SKM-1 treated with dmso at 0.1 percent for 144 hours (cell line): Measurements from ENCODE around the gene VAV2.
A peak's percentile ranks its signal among the peaks of the same experiment; 100 is the strongest.
"Not testable (repeated sequence)": the region's sequence is repeated elsewhere in the genome, so short reads cannot be mapped to it uniquely, and the experiment has no call there.

Experiments
- DNase-seq: peaks from one replicate; lab custom pipeline; 2025; ENCODE audit not compliant: unreplicated experiment; lab: John Stamatoyannopoulos, UW

Gene VAV2

GRCh38 chr9:133998915-133999595, 6.9 kb upstream of the VAV2 start:
- DNase-seq, result no peak

GRCh38 chr9:133997584-133997983, 5.5 kb upstream of the VAV2 start:
- DNase-seq, result no peak

- DNase-seq, result no peak
These were observed 4.7 kb upstream of the VAV2 start for GRCh38 chr9:133996531-133997520.

- no peak for DNase-seq
These were observed 3.1 kb upstream of the VAV2 start for GRCh38 chr9:133995012-133995896.

GRCh38 chr9:133994353-133995011, 2.4 kb upstream of the VAV2 start:
- DNase-seq, result peak; percentile 37

- no peak for DNase-seq
These were observed 1.6 kb upstream of the VAV2 start for GRCh38 chr9:133993635-133994253.

GRCh38 chr9:133992780-133993634, 883 bp upstream of the VAV2 start:
- DNase-seq, result peak; percentile 25

GRCh38 chr9:133991214-133991921, 756 bp downstream of the VAV2 start:
- no peak for DNase-seq

- DNase-seq, result no peak
These were observed 1.5 kb downstream of the VAV2 start for GRCh38 chr9:133990366-133991213.

- DNase-seq, result no peak
These were observed 2.3 kb downstream of the VAV2 start for GRCh38 chr9:133989625-133990365.

GRCh38 chr9:133988771-133989170, 3.4 kb downstream of the VAV2 start:
- DNase-seq, result not testable (repeated sequence)

GRCh38 chr9:133987946-133988665, 4.0 kb downstream of the VAV2 start:
- DNase-seq, result no peak

- no peak for DNase-seq
These were observed 4.7 kb downstream of the VAV2 start for GRCh38 chr9:133987446-133987788.

- DNase-seq, result no peak
These were observed 5.2 kb downstream of the VAV2 start for GRCh38 chr9:133986774-133987445.

- DNase-seq, result no peak
These were observed 6.1 kb downstream of the VAV2 start for GRCh38 chr9:133986061-133986460.
